KBM-7 (cell line): ENCODE data around the gene RNASEH2A.
A peak's percentile ranks its signal among the peaks of the same experiment; 100 is the strongest.
"Not testable (repeated sequence)": the region's sequence is repeated elsewhere in the genome, so short reads cannot be mapped to it uniquely, and the experiment has no call there.

Source experiments
- DNase-seq: peaks from one replicate; pipeline ENCODE4 v3.0.0-alpha.2; 2015
- in situ Hi-C: fragments of 300-500 bp; cut with MboI; formaldehyde crosslinking; loops from 2 replicates; pipeline ENCODE4 v1.14.3; 2020; ENCODE audit warnings: low sequenced_read_pairs, low pct_unique_long_range_greater_than_20kb, mixed read lengths

Gene RNASEH2A

DNA sequence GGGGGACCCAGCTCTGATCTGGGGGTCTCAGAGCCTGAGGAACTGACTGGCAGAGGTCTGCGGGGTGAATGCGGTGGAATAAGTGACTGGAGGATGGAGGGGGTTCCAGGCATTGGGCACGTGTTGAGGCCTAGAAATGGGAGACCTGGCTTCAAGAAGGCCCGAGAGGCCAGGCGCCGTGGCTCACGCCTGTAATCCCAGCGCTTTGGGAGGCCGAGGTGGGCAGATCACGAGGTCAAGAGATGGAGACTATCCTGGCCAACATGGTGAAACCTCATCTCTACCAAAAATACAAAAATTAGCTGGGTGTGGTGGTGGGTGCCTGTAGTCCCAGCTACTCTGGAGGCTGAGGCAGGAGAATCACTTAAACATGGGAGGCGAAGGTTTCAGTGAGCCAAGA, 11.4 kb downstream of the RNASEH2A start:
- DNase-seq, in situ Hi-C loops: not testable (repeated sequence)

GRCh38 chr19:12821761-12822160, 15.4 kb downstream of the RNASEH2A start:
- no peak for DNase-seq
- in situ Hi-C loops = no loop called here

DNA sequence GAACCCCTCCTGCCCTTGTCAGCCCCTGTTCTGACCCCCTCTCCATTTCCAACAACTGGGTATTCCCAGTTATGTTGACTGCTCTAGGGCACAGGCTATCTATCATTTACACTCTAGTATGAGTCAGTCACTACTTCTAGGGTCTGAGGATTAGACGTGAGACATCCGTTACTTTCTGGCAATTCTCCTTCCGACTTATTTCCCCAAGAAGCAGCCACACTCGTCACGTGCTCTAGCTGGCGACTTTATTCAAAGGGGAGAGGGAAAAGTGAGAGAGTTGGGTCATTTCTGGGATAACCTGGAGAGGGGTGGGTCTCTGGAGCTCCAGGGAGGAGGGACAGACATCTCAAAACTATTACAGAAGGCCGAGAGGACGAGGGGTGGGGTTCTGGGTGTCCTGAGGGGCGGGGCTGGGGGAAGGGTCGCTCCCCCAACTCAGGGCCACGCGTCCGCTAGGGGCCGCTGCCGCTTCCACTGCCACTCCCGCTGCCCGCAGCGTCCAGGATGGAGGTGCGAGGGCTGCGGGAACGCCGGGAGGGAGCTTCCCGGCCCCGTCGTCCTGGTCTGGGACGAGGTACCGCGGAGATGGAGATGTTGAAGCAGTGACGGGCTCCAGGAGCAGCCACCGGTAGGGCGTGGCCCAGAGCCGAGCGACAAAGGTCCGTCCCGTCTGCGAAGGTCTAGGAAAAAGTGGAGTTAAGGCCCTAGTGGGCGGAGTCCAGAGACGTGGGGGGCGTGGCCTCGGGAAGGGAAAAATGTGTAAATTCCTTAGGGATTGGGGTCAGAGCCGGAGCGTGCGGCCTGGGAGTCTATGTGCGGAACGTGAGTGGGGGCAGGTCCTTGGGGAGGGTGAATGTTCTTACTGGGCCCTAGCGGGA, 19.1 kb downstream of the RNASEH2A start:
- peak; percentile 67 for DNase-seq
- in situ Hi-C loops = no loop called here

GRCh38 chr19:12828494-12828893, 22.1 kb downstream of the RNASEH2A start:
- in situ Hi-C loops = no loop called here
- DNase-seq = peak; percentile 60

DNA sequence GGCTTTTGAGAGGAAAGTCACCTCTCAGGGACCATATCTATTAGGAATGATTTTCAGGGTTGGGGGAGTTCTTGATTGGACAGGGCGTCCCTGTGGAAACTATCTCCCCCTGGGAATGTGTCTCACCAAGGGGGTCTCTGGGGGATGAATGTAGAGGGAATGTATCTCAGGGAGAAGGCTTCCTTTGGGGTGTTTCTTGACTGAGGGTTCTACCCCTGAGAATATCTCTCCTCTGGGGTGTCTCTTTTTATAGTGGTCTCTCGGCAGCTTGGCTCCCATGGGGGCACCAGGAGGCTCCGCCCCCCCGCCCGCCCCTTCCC, 27.0 kb downstream of the RNASEH2A start:
- in situ Hi-C loops = no loop called here
- DNase-seq = peak; percentile 14

DNA sequence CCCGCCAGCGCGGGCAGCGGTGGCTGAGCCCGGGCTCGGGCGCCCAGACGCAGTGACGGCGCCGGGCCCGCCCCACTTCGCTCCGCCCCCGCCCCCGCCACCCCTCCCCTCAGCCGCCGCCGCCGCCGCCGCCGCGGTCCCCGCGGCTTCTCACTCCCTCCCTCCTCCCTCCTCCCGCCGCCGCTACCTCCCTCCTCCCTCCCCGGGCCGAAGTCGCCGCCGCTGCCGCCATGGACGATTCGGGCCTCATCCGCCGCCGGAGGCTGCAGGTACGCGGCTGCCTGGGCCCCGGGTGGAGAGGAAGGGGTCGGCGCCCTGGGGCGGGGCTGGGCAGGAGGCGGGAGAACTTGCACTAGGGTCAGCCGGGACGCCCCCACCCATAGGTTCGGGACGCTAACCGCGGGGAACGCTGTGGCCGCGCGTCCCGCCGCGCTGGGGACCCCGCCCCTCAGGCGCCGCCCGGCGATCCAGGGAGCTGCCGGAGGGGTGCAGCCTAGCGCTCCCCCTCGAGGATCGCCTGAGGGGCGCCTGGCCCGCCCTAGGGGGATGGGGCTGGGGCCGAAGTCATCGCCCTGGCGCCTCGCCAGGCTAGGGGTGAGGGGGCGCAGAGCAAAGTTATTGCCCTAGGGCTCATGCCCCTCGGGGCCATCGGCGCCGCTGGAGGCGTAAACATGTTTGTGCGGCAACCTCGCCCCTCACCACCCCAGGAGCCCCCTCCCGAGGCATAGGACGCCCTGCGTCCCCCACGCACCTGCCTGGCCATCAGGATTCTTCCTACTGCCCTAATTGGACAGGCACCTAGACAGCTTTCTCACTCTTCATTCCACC, 27.6 kb downstream of the RNASEH2A start:
- peak; percentile 19 for DNase-seq
- in situ Hi-C loops = no loop called here

- in situ Hi-C loops = no loop called here
- DNase-seq = no peak
Measured at GRCh38 chr19:12834566-12834943, 28.2 kb downstream of the RNASEH2A start, which contains the start of gene RTBDN. Gene RTBDN, minus strand, starts transcription at chr19:12834579. Its CDS starts 4,600 bp downstream, at chr19:12829979.

DNA sequence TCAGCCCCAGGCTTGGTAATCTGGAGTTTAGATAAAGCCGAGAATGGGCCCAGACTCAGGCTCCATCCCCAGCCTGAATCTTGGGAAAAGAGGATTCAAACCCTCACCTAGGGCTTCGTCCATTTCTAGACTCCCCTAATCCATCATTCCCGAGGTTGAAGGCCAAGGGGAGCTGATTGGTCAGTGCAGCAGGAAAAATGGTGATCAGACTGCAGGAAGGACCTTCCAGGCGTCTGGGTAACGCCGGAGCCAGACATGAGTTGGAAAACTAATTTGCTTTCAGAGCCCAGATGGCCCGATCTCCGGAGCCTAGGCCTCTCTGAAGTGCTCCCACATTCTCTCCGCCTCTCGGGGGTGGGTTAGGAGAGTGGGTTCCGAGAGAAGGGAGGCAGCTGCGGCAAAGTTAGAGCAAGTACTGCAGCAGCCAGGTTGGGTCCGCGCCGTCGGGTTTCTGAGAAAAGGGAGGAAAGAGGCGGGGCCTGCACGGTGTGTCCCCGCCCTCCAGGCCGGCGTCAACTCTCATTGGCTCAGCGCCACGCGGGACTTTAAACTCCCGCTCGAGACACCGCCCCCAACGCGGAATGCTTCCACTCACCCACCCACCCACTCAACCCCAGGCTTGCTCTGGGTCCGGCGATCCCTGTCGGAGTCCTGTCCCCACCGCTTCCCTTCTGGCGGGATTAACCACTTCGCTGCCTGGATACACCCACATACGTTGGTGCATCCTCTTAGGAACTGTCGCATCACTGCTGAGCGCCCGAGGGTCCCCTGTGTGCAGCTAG, 28.8 kb downstream of the RNASEH2A start:
- peak; percentile 37 for DNase-seq
- in situ Hi-C loops = no loop called here

GRCh38 chr19:12836529-12836863, 30.1 kb downstream of the RNASEH2A start:
- DNase-seq = no peak
- in situ Hi-C loops = no loop called here

- no peak for DNase-seq
- in situ Hi-C loops = no loop called here
Measured at GRCh38 chr19:12837225-12837624, 30.8 kb downstream of the RNASEH2A start.

DNA sequence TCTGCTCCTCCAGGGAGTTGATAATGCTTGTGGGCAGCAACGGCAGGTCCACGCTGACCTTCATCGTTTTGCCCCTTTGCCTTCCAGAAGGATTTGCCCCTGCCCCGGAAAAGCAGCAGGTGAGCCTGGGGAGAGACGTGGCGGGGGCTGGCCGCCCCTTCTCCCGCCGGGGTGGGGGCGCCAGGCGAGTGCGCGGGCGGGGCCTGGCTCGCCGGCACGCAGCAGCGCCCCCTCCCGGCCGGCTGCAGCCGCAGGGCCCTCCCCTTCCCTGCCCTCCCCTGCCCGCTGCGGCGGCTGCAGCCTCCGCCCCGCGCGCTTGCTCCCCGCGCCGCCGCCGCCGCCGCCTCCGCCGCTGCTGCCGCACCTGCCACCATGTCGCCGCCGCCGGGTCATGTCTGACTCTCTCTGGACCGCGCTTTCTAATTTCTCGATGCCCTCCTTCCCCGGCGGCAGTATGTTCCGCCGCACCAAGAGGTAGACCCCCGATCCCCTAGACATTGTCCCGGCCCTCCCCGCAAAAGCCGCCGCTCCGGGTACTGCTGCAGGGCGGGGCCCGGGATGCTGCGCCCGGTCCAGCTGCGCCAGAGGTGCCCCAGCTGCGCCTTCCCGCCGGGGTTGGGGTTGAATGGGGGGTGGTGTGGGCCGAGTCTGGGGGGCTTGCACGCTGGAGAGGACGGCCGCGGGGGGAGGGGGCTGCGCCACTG, 31.9 kb downstream of the RNASEH2A start, which contains the start of gene MAST1:
TSS of gene MAST1 (plus strand) at position 334 of the 704 bp plus-strand sequence. CDS start at position 392, 58 bp downstream.
- DNase-seq = peak; percentile 55
- in situ Hi-C loops = no loop called here

- peak; percentile 39 for DNase-seq
- in situ Hi-C loops = no loop called here
Measured at GRCh38 chr19:12838886-12839756, 32.7 kb downstream of the RNASEH2A start.

- in situ Hi-C loops = no loop called here
- peak; percentile 69 for DNase-seq
Measured at GRCh38 chr19:12840091-12841079, 34.0 kb downstream of the RNASEH2A start.

GRCh38 chr19:12841094-12841493, 34.7 kb downstream of the RNASEH2A start:
- in situ Hi-C loops = no loop called here
- DNase-seq = no peak

GRCh38 chr19:12842511-12842910, 36.1 kb downstream of the RNASEH2A start:
- in situ Hi-C loops = no loop called here
- no peak for DNase-seq

GRCh38 chr19:12843328-12843727, 36.9 kb downstream of the RNASEH2A start:
- in situ Hi-C loops = no loop called here
- no peak for DNase-seq
